Measurements from ENCODE around the gene KIAA1671.

The KIAA1671 gene

GRCh38 chr22:25077056-25077455 is 124.5 kb downstream of the KIAA1671 start:
- H3K4me1 Mint-ChIP-seq (ENCODE audit: low read depth) = peaks cover 53% of the 10 kb centered on the region
- peak overlapping the region; percentile 39 for H3K27ac Mint-ChIP-seq

DNA sequence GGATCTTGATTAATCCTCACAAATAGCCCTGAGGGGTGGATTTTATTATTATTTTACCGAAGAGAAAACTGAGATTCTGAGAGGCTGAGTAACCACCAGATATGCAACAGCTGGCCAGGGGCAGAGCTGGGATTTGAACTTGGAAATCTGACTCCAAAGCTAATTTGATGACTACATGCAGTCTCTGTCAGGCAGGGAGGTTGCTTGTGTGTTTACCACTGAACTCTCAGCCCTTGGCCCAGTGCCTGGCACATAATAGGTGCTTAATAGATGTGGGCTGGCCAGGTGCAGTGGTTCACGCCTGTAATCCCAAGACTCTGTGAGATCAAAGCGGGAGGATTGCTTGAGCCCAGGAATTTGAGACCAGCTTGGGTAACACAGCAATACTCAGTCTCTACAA is 125.4 kb downstream of the KIAA1671 start:
- H3K9me3 Mint-ChIP-seq = no peaks in the 10 kb centered on the region
- H3K27ac Mint-ChIP-seq = no peak overlapping the region
- H3K4me1 Mint-ChIP-seq (ENCODE audit: low read depth) = peaks cover 51% of the 10 kb centered on the region
- DNase-seq (ENCODE audit: low spot score) = no peak
- peaks cover 2% of the 10 kb centered on the region for H3K36me3 Mint-ChIP-seq (ENCODE audit: low read depth)
- H3K4me3 Mint-ChIP-seq = no peak overlapping the region
- no peaks in the 10 kb centered on the region for H3K27me3 Mint-ChIP-seq (ENCODE audit: low read depth)

More at GRCh38 chr22:25077056-25077455, 124.5 kb downstream of the KIAA1671 start:
- no peak for DNase-seq (ENCODE audit: low spot score)
- peaks cover 4% of the 10 kb centered on the region for H3K36me3 Mint-ChIP-seq (ENCODE audit: low read depth)
- no peaks in the 10 kb centered on the region for H3K9me3 Mint-ChIP-seq
- H3K27me3 Mint-ChIP-seq (ENCODE audit: low read depth) = no peaks in the 10 kb centered on the region
- H3K4me3 Mint-ChIP-seq = peak overlapping the region; percentile 72

DNA sequence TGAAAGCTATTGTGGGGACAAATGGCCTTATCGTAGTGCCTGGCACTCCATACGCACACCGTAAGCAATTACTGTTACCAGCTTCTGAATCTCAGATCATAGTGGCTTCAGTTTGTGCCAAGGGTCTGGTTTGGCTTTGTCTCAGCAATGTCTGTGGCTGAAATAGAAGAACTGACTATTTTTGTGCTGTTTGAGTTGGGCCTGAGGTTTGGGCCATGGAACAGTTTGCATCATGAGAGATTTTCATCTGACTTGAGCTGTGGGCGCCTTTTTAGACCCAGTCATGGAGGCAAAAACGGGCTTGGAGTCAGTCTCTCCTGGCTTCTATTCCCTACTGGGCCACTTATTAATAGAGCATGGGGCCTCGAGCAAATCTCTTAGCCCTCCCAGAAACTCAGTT is 126.1 kb downstream of the KIAA1671 start:
- no peaks in the 10 kb centered on the region for H3K27me3 Mint-ChIP-seq (ENCODE audit: low read depth)
- H3K36me3 Mint-ChIP-seq (ENCODE audit: low read depth) = peaks cover 2% of the 10 kb centered on the region
- no peak overlapping the region for H3K4me3 Mint-ChIP-seq
- no peaks in the 10 kb centered on the region for H3K9me3 Mint-ChIP-seq
- H3K4me1 Mint-ChIP-seq (ENCODE audit: low read depth) = peaks cover 50% of the 10 kb centered on the region
- DNase-seq (ENCODE audit: low spot score) = no peak
- no peak overlapping the region for H3K27ac Mint-ChIP-seq

GRCh38 chr22:25080855-25081254 is 128.3 kb downstream of the KIAA1671 start:
- Mint-ChIP-seq H3K4me1 (ENCODE audit: low read depth) (peaks cover 50% of the 10 kb centered on the region), H3K4me3 (no peak overlapping the region), H3K36me3 (ENCODE audit: low read depth) (peaks cover 2% of the 10 kb centered on the region), H3K9me3 (no peaks in the 10 kb centered on the region), H3K27ac (no peak overlapping the region), H3K27me3 (ENCODE audit: low read depth) (no peaks in the 10 kb centered on the region)
- DNase-seq (ENCODE audit: low spot score) = no peak

DNA sequence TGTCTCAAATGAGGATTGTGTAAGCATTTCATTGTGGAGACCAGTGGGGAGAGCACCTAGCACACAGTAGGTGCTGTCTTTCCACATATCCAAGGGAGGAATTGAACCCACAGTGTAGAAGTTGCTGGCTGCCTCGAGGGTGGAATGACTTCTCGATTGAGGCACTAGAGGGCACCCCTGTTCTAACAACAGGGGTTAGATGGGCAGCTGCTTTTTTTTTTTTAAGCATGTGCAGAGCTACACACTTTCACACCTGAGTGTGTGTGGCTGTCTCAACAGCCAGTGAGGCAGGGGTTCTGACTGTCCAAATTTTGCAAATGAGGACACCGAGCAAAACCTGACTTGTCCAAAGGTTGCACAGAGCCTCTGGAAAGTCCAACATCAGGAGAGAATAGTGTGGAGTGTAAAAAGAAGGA is 128.9 kb downstream of the KIAA1671 start:
- H3K4me1 Mint-ChIP-seq (ENCODE audit: low read depth) = peaks cover 50% of the 10 kb centered on the region
- H3K27ac Mint-ChIP-seq = peak overlapping the region; percentile 74
- H3K9me3 Mint-ChIP-seq = no peaks in the 10 kb centered on the region
- peaks cover 2% of the 10 kb centered on the region for H3K36me3 Mint-ChIP-seq (ENCODE audit: low read depth)
- peak; percentile 35 for DNase-seq (ENCODE audit: low spot score)
- H3K27me3 Mint-ChIP-seq (ENCODE audit: low read depth) = no peaks in the 10 kb centered on the region
- H3K4me3 Mint-ChIP-seq = no peak overlapping the region

- Mint-ChIP-seq H3K4me1 (ENCODE audit: low read depth) (peaks cover 44% of the 10 kb centered on the region), H3K27me3 (ENCODE audit: low read depth) (no peaks in the 10 kb centered on the region), H3K36me3 (ENCODE audit: low read depth) (peaks cover 2% of the 10 kb centered on the region), H3K9me3 (no peaks in the 10 kb centered on the region), H3K4me3 (no peak overlapping the region), H3K27ac (no peak overlapping the region)
- DNase-seq (ENCODE audit: low spot score) = no peak
Measured at GRCh38 chr22:25082096-25082495, 129.6 kb downstream of the KIAA1671 start.

DNA sequence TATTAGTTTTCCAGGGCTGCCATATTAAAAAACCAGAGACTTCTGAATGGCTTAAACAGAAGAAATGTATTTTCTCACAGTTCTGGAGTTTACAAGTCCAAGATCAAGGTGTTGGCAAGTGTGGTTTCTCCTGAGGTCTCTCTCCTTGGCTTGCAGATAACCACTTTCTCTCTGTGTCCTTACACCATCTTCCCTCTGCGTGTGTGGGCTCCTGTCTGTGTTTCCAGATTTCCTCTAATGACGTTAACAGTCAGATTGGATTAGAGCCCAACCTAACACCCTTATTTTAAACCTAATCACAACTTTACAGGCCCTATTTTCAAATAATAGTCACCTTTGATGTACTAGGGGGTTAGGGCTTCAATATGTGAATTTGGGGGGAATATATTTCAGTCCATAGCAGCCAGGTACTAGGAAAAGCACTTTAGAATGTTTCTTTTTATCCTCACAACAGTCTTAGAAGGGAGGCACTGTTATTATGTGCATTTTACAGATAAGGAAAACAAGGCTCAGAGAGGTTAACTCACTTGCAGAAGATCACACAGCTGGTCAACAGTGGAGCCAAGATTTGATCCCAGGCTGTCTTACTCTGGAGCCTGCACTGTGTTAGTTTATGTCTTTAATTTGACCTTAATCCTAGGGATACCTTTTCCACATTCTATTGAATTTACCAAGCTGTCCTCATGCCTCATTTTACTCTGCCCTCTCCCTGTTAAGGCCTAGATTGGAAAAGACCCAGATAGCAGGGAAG is 130.7 kb downstream of the KIAA1671 start:
- Mint-ChIP-seq H3K27ac (no peak overlapping the region), H3K27me3 (ENCODE audit: low read depth) (no peaks in the 10 kb centered on the region), H3K9me3 (no peaks in the 10 kb centered on the region), H3K36me3 (ENCODE audit: low read depth) (peaks cover 2% of the 10 kb centered on the region), H3K4me1 (ENCODE audit: low read depth) (peaks cover 38% of the 10 kb centered on the region), H3K4me3 (no peak overlapping the region)
- no peak for DNase-seq (ENCODE audit: low spot score)

DNA sequence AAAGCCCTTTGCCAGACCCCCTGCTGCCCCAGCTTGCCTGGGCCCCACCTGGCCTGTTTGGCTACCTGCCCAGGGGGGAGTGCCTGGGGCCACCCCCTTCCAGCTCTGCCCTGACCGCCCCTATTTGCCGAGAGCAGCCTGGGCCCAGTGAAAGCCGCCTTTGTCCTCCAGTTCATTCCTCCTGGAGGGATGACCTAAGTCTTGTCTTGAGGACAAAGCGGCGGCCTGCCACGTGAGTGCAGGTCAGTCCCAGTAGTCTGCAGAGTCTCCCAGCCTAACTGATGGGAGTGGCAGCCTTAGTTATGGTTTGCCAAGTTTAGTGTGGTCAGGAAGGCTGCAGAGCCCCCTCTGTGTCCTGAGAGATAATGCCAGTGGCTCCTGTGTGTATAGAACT is 131.3 kb downstream of the KIAA1671 start:
- H3K4me1 Mint-ChIP-seq (ENCODE audit: low read depth) = peaks cover 38% of the 10 kb centered on the region
- no peak for DNase-seq (ENCODE audit: low spot score)

DNA sequence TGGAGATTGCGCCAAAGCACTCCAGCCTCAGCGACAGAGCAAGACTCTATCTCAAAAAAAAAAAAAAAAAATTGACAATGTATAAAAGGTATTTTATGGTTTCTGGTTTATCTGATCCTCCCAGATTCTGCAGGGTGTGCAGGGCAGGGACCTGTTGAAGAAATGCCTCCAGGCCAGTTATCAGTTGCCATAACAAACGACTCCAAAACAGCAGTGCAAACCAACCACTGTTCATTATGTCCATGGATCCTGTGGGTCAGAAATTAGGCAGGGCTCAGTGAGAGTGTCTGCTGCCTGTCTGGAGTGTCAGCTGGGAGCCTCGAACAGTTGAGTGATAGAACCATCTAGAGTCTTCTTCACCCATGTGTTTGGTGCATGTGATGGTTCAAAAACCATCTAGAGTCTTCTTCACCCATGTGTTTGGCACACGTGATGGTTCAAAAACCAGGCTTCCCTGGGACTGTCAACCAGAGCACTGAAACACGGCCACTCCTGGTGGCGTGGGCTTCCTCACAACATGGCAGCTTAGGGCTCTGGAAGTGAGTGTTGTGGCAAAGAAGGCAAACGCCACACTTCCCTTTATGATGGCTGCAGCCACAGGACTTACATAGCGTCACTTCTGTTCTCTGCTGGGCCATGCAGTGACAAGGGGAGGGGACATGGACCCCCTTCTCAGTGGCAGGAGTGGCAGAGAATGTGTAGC is 132.0 kb downstream of the KIAA1671 start:
- H3K36me3 Mint-ChIP-seq (ENCODE audit: low read depth) = peaks cover 2% of the 10 kb centered on the region
- H3K27me3 Mint-ChIP-seq (ENCODE audit: low read depth) = no peaks in the 10 kb centered on the region
- no peak overlapping the region for H3K4me3 Mint-ChIP-seq
- no peak for DNase-seq (ENCODE audit: low spot score)
- H3K27ac Mint-ChIP-seq = no peak overlapping the region
- H3K9me3 Mint-ChIP-seq = no peaks in the 10 kb centered on the region
- H3K4me1 Mint-ChIP-seq (ENCODE audit: low read depth) = peaks cover 36% of the 10 kb centered on the region

More for the DNA sequence above, 131.3 kb downstream of the KIAA1671 start:
- peaks cover 2% of the 10 kb centered on the region for H3K36me3 Mint-ChIP-seq (ENCODE audit: low read depth)
- H3K27me3 Mint-ChIP-seq (ENCODE audit: low read depth) = no peaks in the 10 kb centered on the region
- no peak overlapping the region for H3K27ac Mint-ChIP-seq
- no peaks in the 10 kb centered on the region for H3K9me3 Mint-ChIP-seq
- no peak overlapping the region for H3K4me3 Mint-ChIP-seq

DNA sequence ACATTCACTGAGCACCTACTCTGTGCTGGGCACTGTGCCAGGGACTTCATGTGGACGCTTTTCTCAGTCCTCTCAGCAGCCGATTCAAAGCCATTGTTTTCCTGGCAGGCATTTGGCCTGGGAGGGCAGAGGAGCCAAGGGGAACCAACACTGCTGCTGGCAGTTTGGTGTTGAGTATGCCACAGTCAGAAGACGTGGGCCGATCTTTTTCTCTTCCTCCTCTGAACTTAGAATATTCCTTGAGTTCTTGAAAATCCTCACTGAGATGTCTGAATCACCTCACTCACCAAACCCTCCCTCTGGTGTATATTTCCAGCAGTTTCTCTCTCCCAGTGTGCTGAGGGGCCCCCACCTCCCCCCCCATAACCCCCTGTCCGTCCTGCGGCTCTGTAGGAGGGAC is 132.6 kb downstream of the KIAA1671 start:
- Mint-ChIP-seq H3K4me1 (ENCODE audit: low read depth) (peaks cover 33% of the 10 kb centered on the region), H3K4me3 (peak overlapping the region; percentile 26), H3K9me3 (no peaks in the 10 kb centered on the region), H3K36me3 (ENCODE audit: low read depth) (peaks cover 2% of the 10 kb centered on the region), H3K27ac (peak overlapping the region; percentile 45), H3K27me3 (ENCODE audit: low read depth) (no peaks in the 10 kb centered on the region)
- no peak for DNase-seq (ENCODE audit: low spot score)

GRCh38 chr22:25085930-25086901 is 133.7 kb downstream of the KIAA1671 start:
- peaks cover 2% of the 10 kb centered on the region for H3K36me3 Mint-ChIP-seq (ENCODE audit: low read depth)
- H3K4me3 Mint-ChIP-seq = peak overlapping the region; percentile 41
- no peaks in the 10 kb centered on the region for H3K9me3 Mint-ChIP-seq
- DNase-seq (ENCODE audit: low spot score) = peak; percentile 49
- H3K27me3 Mint-ChIP-seq (ENCODE audit: low read depth) = no peaks in the 10 kb centered on the region
- peaks cover 37% of the 10 kb centered on the region for H3K4me1 Mint-ChIP-seq (ENCODE audit: low read depth)
- peak overlapping the region; percentile 69 for H3K27ac Mint-ChIP-seq

DNA sequence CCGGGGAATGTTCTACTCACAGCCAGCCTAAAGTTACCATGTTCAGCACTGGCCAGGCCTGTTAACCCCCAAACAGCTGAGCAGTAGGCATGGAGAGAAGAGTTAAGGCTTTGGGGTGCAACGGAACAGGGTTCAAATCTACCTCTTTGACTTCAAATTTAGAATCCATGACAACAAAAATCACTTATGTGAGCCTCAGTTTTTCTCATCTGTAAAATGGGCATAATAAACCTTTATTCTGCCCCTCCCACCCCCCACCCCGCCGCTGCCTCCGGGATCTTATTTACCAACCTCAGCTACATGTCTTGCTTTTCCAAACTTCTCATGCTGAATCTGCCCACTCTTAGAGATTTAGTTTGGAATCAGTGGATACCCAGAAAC is 134.4 kb downstream of the KIAA1671 start:
- Mint-ChIP-seq H3K36me3 (ENCODE audit: low read depth) (no peaks in the 10 kb centered on the region), H3K9me3 (no peaks in the 10 kb centered on the region), H3K4me3 (no peak overlapping the region), H3K4me1 (ENCODE audit: low read depth) (peaks cover 33% of the 10 kb centered on the region), H3K27ac (no peak overlapping the region), H3K27me3 (ENCODE audit: low read depth) (no peaks in the 10 kb centered on the region)
- DNase-seq (ENCODE audit: low spot score) = no peak

GRCh38 chr22:25090225-25090890 is 137.8 kb downstream of the KIAA1671 start:
- Mint-ChIP-seq H3K27ac (no peak overlapping the region), H3K9me3 (no peaks in the 10 kb centered on the region), H3K4me3 (no peak overlapping the region), H3K4me1 (ENCODE audit: low read depth) (peaks cover 19% of the 10 kb centered on the region), H3K36me3 (ENCODE audit: low read depth) (no peaks in the 10 kb centered on the region), H3K27me3 (ENCODE audit: low read depth) (no peaks in the 10 kb centered on the region)
- DNase-seq (ENCODE audit: low spot score) = no peak

Data from T-helper 2 cell treated with Interferon-gamma antibody and Interleukin-4, amounts not matched to agents 5 μg/mL and 100 μg/mL, for 36 hours (primary cell).